Measurements from ENCODE around the gene INSC.

DNA sequence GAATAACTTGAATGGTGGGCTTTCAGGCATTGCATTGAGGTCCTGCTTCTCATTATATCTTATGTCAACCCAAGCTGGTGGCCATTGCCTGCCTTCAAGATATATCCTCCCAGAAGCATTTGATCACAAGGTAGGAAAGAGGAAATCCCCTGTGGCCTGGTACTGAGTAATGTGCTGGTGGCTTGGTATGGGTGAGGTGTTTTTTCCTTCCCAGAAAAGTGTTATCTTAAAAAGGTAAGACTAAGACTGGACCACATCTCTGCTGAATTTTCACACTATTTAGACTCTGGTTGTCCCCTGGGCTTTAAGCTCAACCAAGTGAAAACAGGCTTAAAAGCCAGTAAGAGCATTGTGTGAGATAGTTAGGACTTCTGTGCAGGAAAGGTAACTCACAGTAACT, 3.7 kb downstream of the INSC start:
- TF ChIP-seq POLR2A (IDR thresholded peaks at IDR 0.05) (no peak), CTCF (IDR thresholded peaks at IDR 0.05) (no peak), POLR2AphosphoS5 (IDR thresholded peaks at IDR 0.05) (no peak)

All from prostate gland (tissue), 2 donors.